ENCODE measurements around the gene CPE. TPM values are rescaled to one million over a fixed set of nuclear protein-coding genes. Genes with fewer than 3 reads are reported as not detected.

CPE gene
- total and polyA plus RNA-seq, 8 donors = 22.9 to 547 (median 104) TPM

GRCh38 chr4:165343353-165344191 lies 35.2 kb upstream of the CPE start:
- Histone ChIP-seq H3K27me3 (no peaks in the 10 kb centered on the region), H3K27ac (no peak overlapping the region), H3K4me3 (no peak overlapping the region), H3K9me3 (no peaks in the 10 kb centered on the region), H3K36me3 (peaks cover 0 to 17% (median 4%) of the 10 kb centered on the region in 3 donors), H3K4me1 (no peaks in the 10 kb centered on the region)
- no peak for DNase-seq
- ATAC-seq = peak in 3 of 4 donors; percentile 37 to 57 (median 46)
- intact Hi-C loops (cut with DNase I) = no loop called here
- WGBS, 2 donors = 72 to 79% methylated on average over 13 of the region's 13 CpGs
- no peak for TF ChIP-seq CTCF (IDR thresholded peaks at IDR 0.05)
- FAIRE-seq = no peak

- DNase-seq = no peak
- Histone ChIP-seq H3K9me3 (no peaks in the 10 kb centered on the region), H3K36me3 (peaks cover 0 to 4% (median under 1%) of the 10 kb centered on the region in 3 donors), H3K4me3 (no peak overlapping the region), H3K4me1 (no peaks in the 10 kb centered on the region), H3K27ac (no peak overlapping the region), H3K27me3 (no peaks in the 10 kb centered on the region)
- FAIRE-seq = no peak
- 72 to 79% methylated on average over 10 of the region's 10 CpGs for WGBS, 2 donors
- no peak for ATAC-seq
- intact Hi-C loops (cut with DNase I) = loop anchor here in 1 of 3 donors (5.0 kb wide), 1 partner anchor 214 kb away; no protein-coding TSS in a partner anchor
- no peak for TF ChIP-seq CTCF (IDR thresholded peaks at IDR 0.05)
Measured at GRCh38 chr4:165345666-165346417, 33.0 kb upstream of the CPE start.

GRCh38 chr4:165347647-165348569 lies 30.9 kb upstream of the CPE start:
- Histone ChIP-seq H3K4me3 (no peak overlapping the region), H3K27ac (no peak overlapping the region), H3K36me3 (no peaks in the 10 kb centered on the region), H3K27me3 (no peaks in the 10 kb centered on the region), H3K9me3 (no peaks in the 10 kb centered on the region), H3K4me1 (no peaks in the 10 kb centered on the region)
- intact Hi-C loops (cut with DNase I) = loop anchor here in 1 of 3 donors (5.0 kb wide), 1 partner anchor 216 kb away; no protein-coding TSS in a partner anchor
- ATAC-seq (peak in 2 of 4 donors; percentile 22 to 53), DNase-seq (no peak), FAIRE-seq (no peak)
- TF ChIP-seq CTCF (IDR thresholded peaks at IDR 0.05) = no peak
- WGBS, 2 donors = 43 to 56% methylated on average over 3 of the region's 3 CpGs

- Histone ChIP-seq H3K9me3 (no peaks in the 10 kb centered on the region), H3K36me3 (no peaks in the 10 kb centered on the region), H3K27me3 (no peaks in the 10 kb centered on the region), H3K4me3 (no peak overlapping the region), H3K4me1 (no peaks in the 10 kb centered on the region), H3K27ac (no peak overlapping the region)
- FAIRE-seq = no peak
- no peak for ATAC-seq
- DNase-seq = no peak
- WGBS, 2 donors = 76 to 91% methylated on average over 5 of the region's 5 CpGs
- TF ChIP-seq CTCF (IDR thresholded peaks at IDR 0.05) = no peak
- intact Hi-C loops (cut with DNase I) = no loop called here
Measured at GRCh38 chr4:165351359-165352130, 27.3 kb upstream of the CPE start.

All from pancreas (tissue), 10 donors.